Kidney epithelial cell (primary cell): Measurements from ENCODE around the gene RAB25. TPM values are rescaled to one million over a fixed set of nuclear protein-coding genes. Genes with fewer than 3 reads are reported as not detected.

ENCODE experiments used
- DNase-seq: peaks from one replicate; pipeline ENCODE4 v3.0.0-alpha.2; 2010; ENCODE audit warnings: low read depth
- H3K27me3 ChIP-seq: 2 replicates; pipeline ENCODE4 v1.6.0; 2011; ENCODE audit warnings: low read length; ENCODE audit not compliant: control insufficient read depth, insufficient read depth
- H3K36me3 ChIP-seq: 2 replicates; pipeline ENCODE4 v1.5.1; 2011; ENCODE audit warnings: low read length; ENCODE audit not compliant: control insufficient read depth, insufficient read depth
- H3K4me3 ChIP-seq: 2 replicates; pipeline ENCODE4 v1.5.1; 2011; ENCODE audit warnings: low read depth, mild to moderate bottlenecking, control low read depth, low read length
- total RNA-seq: library from RNA; depleted of rRNA; stranded (reverse); fragments of >200 nt; gene quantifications from 2 replicates; pipeline ENCODE4 v1.2.3, GENCODE V29; 2015
- TF ChIP-seq, protein P1 (sequence below): IDR thresholded peaks from 2 replicates; pipeline ENCODE4 v1.5.1; 2011; ENCODE audit warnings: mild to moderate bottlenecking, moderate library complexity, low read length, control low read depth, inconsistent platforms; ENCODE audit not compliant: insufficient read depth, poor library complexity, severe bottlenecking

Gene RAB25
- total RNA-seq, 1 donor from 2014 or later: 30.4 TPM

DNA sequence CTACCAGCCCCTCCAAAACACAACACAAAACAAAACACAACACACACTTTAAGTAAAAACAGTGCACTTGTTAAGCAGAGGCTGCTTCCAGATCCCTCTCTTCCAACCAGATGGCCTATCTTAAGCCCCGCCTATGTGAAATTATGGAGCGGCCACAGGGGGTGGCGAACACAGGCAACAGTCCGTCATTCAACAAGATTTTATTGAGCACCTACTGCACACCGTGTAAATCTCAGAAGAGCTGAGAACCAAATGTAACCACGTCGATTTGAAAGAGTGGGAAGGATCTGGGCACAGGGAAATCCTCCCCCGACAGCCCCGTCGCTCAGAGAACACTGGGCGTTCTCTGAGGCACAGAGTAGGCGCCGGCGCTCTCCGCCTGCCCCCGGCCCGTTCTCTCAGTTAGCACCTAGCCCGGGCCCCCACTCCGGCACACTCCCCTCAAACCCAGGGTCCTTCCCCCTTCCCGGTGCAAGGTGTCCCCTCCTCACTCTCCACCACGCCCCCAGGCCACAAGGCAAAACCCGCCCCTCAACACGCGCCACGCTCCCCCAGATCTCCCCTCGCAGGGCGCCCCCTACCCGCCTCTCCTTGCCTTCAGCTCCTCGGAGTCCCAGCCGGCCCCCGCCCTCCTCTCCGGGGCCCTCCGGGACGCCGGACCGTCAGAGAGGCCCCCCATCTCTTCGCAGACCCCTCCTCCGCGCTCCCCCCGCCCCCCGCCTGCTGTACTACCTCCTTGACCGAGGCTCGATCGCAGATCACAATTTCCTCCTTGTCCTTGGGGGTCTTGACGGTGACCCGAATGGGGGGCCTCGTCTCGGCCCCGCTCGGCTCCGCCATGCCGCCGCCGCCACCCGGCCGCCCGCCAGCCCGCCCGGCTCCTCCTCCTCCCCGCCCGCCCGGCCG lies 7.8 kb upstream of the RAB25 start:
- H3K4me3 ChIP-seq: peak overlapping the region; percentile 76
- H3K27me3 ChIP-seq: no peaks in the 10 kb centered on the region
- no peak for DNase-seq
- H3K36me3 ChIP-seq: peaks cover 1% of the 10 kb centered on the region
- TF ChIP-seq, protein P1, sequence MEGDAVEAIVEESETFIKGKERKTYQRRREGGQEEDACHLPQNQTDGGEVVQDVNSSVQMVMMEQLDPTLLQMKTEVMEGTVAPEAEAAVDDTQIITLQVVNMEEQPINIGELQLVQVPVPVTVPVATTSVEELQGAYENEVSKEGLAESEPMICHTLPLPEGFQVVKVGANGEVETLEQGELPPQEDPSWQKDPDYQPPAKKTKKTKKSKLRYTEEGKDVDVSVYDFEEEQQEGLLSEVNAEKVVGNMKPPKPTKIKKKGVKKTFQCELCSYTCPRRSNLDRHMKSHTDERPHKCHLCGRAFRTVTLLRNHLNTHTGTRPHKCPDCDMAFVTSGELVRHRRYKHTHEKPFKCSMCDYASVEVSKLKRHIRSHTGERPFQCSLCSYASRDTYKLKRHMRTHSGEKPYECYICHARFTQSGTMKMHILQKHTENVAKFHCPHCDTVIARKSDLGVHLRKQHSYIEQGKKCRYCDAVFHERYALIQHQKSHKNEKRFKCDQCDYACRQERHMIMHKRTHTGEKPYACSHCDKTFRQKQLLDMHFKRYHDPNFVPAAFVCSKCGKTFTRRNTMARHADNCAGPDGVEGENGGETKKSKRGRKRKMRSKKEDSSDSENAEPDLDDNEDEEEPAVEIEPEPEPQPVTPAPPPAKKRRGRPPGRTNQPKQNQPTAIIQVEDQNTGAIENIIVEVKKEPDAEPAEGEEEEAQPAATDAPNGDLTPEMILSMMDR: peak; percentile 53

DNA sequence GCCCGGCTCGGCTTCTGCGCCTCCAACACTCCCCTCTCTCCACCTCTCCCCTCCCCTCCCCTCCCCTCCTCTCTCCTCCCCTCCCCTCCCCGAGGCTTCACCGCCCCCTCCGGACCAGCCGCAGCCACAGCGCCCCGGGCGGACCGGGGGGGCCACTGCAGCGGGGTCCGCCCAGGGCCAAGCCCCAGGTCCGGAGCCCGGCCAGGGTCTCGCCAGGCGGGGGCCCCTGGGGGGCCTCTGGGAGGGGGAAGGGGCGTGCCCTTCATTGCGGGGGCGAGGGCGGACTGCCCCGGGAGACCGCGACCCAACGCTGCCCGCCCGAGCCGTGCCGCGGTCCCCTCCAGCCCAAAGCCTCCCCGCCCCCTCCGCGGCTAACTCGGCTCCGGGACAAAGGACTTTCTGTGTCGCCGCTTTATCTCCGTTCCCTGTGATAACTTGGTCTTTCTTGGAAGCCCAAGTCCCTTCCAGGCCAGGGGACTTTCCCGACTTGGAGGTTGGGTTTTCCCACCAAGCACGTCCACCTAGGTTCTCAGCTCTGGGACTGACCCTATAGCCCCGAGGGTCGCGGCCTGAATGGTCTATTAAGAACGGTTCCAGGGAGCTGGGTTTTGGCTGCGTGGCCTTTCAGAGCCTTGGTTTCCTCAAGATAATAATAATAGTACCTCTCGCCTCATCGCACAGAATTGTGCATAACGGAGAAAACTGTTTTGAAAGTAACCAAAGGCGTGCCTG lies 7.0 kb upstream of the RAB25 start, which contains the start of gene UBQLN4:
UBQLN4 (minus strand) TSS at position 31 of the 732 bp plus-strand sequence. CDS start 97 bp downstream, outside the sequence.
- H3K27me3 ChIP-seq: no peaks in the 10 kb centered on the region
- H3K36me3 ChIP-seq: no peaks in the 10 kb centered on the region
- H3K4me3 ChIP-seq: peak within 1 kb of the TSS; percentile 76
- TF ChIP-seq, protein P1: peak; percentile 17
- no peak for DNase-seq

DNA sequence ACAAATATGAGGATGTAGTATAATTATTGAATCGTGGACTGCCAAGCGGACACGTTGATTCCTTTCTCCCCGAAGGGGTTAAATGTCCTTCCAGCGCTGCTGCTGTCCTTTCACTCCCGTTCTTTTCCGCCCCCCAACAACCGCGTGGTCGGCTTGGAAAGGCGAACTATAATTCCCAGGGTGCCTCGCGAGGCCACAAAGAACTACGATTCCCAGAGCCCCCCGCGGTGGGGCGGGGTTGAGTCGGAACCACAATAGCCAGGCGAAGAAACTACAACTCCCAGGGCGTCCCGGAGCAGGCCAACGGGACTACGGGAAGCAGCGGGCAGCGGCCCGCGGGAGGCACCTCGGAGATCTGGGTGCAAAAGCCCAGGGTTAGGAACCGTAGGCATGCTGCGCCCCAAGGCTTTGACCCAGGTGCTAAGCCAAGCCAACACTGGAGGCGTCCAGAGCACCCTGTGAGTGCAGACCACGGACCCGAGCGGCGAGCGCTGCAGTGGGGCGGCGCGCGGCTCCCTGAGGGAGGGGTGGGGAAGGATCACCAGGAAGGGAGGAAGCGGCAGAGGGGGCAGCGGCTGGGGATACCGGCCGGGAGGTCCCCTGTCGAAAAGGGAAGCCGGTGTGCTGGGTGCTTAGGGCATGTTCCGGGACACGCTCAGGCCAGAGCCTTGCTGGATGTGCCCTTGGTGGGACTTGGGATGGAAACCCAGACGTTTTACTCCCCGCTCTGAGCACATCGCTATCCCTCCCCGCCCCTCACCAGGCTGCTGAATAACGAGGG lies 6.3 kb upstream of the RAB25 start, which contains the start of gene LAMTOR2:
LAMTOR2 (plus strand) TSS at position 283 of the 781 bp plus-strand sequence; CDS start at position 391, 108 bp downstream.
- peak; percentile 82 for DNase-seq
- no peaks in the 10 kb centered on the region for H3K27me3 ChIP-seq
- H3K36me3 ChIP-seq: no peaks in the 10 kb centered on the region
- H3K4me3 ChIP-seq: peak within 1 kb of the TSS; percentile 65
- TF ChIP-seq, protein P1: no peak

DNA sequence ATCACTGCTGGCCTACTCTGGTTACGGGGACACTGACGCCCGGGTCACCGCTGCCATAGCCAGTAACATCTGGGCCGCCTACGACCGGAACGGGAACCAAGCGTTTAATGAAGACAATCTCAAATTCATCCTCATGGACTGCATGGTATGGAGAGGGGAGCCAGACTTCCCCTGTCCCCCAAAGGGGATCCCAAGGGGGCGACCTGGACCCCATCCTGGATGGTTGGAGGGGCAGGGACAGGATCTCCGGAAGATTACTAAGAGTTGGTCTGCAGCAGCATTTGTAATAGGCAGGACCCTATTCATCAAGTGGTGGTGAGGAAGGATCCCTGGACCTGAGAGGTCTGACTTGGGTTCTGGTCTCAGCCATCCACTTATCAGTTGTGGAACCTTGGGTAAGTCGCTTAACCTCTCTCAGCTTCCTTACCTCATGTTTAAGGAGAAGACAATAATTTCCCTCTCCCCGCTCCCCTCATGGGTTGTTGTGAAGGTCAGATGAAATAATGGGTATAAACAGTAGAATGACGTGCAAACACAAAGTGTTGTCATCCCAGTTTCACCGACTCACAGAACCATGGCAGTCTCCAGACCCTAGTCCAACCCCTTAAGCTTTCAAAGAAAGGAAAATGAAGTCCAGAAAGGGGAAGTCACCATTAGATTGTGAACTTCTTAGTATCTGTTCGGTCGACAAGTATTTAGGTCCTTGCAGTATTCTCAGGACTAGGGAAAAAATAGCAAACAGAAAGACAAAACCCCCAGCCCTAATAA lies 5.5 kb upstream of the RAB25 start:
- TF ChIP-seq, protein P1: no peak
- no peak for DNase-seq
- Histone ChIP-seq H3K27me3 (no peaks in the 10 kb centered on the region), H3K4me3 (peak overlapping the region; percentile 65), H3K36me3 (no peaks in the 10 kb centered on the region)

DNA sequence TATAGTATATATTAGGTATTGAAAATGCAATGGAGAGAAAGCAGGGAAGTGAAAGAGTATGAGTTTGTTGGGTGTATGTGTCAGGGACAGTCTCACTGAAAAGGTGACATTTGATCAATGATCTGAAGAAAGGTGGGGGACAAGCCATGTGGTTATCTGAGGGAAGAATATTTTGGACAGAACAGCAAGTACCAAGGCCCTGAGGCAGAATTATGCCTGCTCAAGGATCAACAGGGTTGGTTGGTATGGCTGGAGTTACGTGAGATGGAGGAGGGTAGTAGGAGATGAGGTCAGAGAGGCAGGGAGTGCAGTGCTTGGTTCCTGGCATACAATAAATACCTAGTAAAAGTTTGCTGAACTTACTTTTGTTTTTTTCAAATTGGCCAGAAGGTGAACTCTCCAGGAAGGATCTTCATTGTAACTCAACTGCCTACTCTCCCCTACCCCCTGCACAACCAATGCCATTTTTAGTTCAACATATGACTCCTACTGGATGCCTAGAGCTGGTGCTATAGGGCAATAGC lies 4.6 kb upstream of the RAB25 start:
- no peak overlapping the region for H3K4me3 ChIP-seq
- no peaks in the 10 kb centered on the region for H3K36me3 ChIP-seq
- no peaks in the 10 kb centered on the region for H3K27me3 ChIP-seq
- TF ChIP-seq, protein P1: no peak
- DNase-seq: no peak
